ENCODE measurements around the gene ERBB2.
"Not testable (repeated sequence)": the region's sequence is repeated elsewhere in the genome, so short reads cannot be mapped to it uniquely, and the experiment has no call there.

Gene ERBB2

GRCh38 chr17:39763051-39763820, 63.4 kb downstream of the ERBB2 start:
- CTCF ChIA-PET, result no interaction called here

DNA sequence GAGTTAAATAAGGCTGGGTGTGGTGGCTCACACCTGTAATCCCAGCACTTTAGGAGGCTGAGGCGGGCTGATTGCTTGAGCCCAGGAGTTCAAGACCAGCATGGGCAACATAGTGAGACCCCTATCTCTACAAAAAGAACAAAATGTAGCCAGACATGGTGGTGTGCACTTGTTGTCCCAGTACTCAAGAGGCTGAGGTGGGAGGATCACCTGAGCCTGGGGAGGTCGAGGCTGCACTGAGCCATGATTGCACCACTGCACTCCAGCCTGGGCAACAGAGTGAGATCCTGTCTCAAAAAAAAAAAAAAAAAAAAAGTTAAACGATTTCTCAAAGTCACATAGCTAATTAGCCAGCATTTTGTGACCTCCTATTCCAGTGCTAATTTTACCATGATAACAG, 64.3 kb downstream of the ERBB2 start:
- H3K36me3 ChIP-seq (ENCODE audit: control insufficient read depth in 4 of 4, insufficient read depth in 4 of 4, low read length in 3 of 4); POLR2A ChIA-PET; DNase-seq; H3K4me1 ChIP-seq (ENCODE audit: control extremely low read depth in 1 of 4, control insufficient read depth in 4 of 4, insufficient read depth in 4 of 4, low read length in 3 of 4); H3K27ac ChIP-seq (ENCODE audit: insufficient read depth in 1 of 2, low read depth in 1 of 2, low read length in 2 of 2, poor library complexity in 1 of 2, severe bottlenecking in 2 of 2); H3K4me3 ChIP-seq (ENCODE audit: control insufficient read depth in 1 of 7, extremely low read depth in 1 of 7, insufficient read depth in 4 of 7, low read depth in 2 of 7, low read length in 6 of 7); H3K9me3 ChIP-seq (ENCODE audit: control extremely low read depth in 1 of 5, control insufficient read depth in 4 of 5, insufficient read depth in 2 of 5, low read depth in 1 of 5, low read length in 4 of 5); CTCF ChIA-PET: not testable (repeated sequence)
- WGBS (ENCODE audit: insufficient coverage), result no CpG with 5 or more reads among the region's 3 CpGs
- peaks cover 0 to 13% (median 8%) of the 10 kb centered on the region in 5 experiments for H3K27me3 ChIP-seq (replicated peaks in 2 of 5; ENCODE audit: control insufficient read depth in 4 of 5, insufficient read depth in 5 of 5, low read length in 4 of 5)

More at GRCh38 chr17:39763051-39763820, 63.4 kb downstream of the ERBB2 start:
- no peaks in the 10 kb centered on the region for H3K9me3 ChIP-seq (ENCODE audit: control extremely low read depth in 1 of 5, control insufficient read depth in 4 of 5, insufficient read depth in 2 of 5, low read depth in 1 of 5, low read length in 4 of 5)
- H3K36me3 ChIP-seq (ENCODE audit: control insufficient read depth in 4 of 4, insufficient read depth in 4 of 4, low read length in 3 of 4), result no peaks in the 10 kb centered on the region
- POLR2A ChIA-PET, result no interaction called here
- H3K27me3 ChIP-seq (replicated peaks in 2 of 5; ENCODE audit: control insufficient read depth in 4 of 5, insufficient read depth in 5 of 5, low read length in 4 of 5), result peaks cover 0 to 11% (median 8%) of the 10 kb centered on the region in 5 experiments
- no peak overlapping the region for H3K4me3 ChIP-seq (ENCODE audit: control insufficient read depth in 1 of 7, extremely low read depth in 1 of 7, insufficient read depth in 4 of 7, low read depth in 2 of 7, low read length in 6 of 7)
- no peak for DNase-seq
- H3K27ac ChIP-seq (ENCODE audit: insufficient read depth in 1 of 2, low read depth in 1 of 2, low read length in 2 of 2, poor library complexity in 1 of 2, severe bottlenecking in 2 of 2), result no peak overlapping the region
- H3K4me1 ChIP-seq (ENCODE audit: control extremely low read depth in 1 of 4, control insufficient read depth in 4 of 4, insufficient read depth in 4 of 4, low read length in 3 of 4), result peaks cover 0 to 6% (median 4%) of the 10 kb centered on the region in 4 experiments
- no CpG with 5 or more reads among the region's 5 CpGs for WGBS (ENCODE audit: insufficient coverage)

- POLR2A ChIA-PET, result no interaction called here
These were observed 65.3 kb downstream of the ERBB2 start for GRCh38 chr17:39765175-39765574.

GRCh38 chr17:39765766-39766165, 65.9 kb downstream of the ERBB2 start:
- WGBS (ENCODE audit: insufficient coverage), result over 99% methylated on average over 18 of the region's 18 CpGs
- no peaks in the 10 kb centered on the region for H3K4me1 ChIP-seq (ENCODE audit: control extremely low read depth in 1 of 4, control insufficient read depth in 4 of 4, insufficient read depth in 4 of 4, low read length in 3 of 4)
- no peak for DNase-seq
- no peak overlapping the region for H3K4me3 ChIP-seq (ENCODE audit: control insufficient read depth in 1 of 7, extremely low read depth in 1 of 7, insufficient read depth in 4 of 7, low read depth in 2 of 7, low read length in 6 of 7)
- H3K27ac ChIP-seq (ENCODE audit: insufficient read depth in 1 of 2, low read depth in 1 of 2, low read length in 2 of 2, poor library complexity in 1 of 2, severe bottlenecking in 2 of 2), result no peak overlapping the region
- H3K36me3 ChIP-seq (ENCODE audit: control insufficient read depth in 4 of 4, insufficient read depth in 4 of 4, low read length in 3 of 4), result no peaks in the 10 kb centered on the region
- POLR2A ChIA-PET, result no interaction called here
- peaks cover 0 to 12% (median 10%) of the 10 kb centered on the region in 5 experiments for H3K27me3 ChIP-seq (replicated peaks in 2 of 5; ENCODE audit: control insufficient read depth in 4 of 5, insufficient read depth in 5 of 5, low read length in 4 of 5)
- no peaks in the 10 kb centered on the region for H3K9me3 ChIP-seq (ENCODE audit: control extremely low read depth in 1 of 5, control insufficient read depth in 4 of 5, insufficient read depth in 2 of 5, low read depth in 1 of 5, low read length in 4 of 5)
- CTCF ChIA-PET, result no interaction called here

More at GRCh38 chr17:39765175-39765574, 65.3 kb downstream of the ERBB2 start:
- CTCF ChIA-PET, result interaction anchor here (1.2 kb wide), 1 partner anchor 16 kb away, joined by 3 read pairs; no protein-coding TSS in a partner anchor
- no peaks in the 10 kb centered on the region for H3K9me3 ChIP-seq (ENCODE audit: control extremely low read depth in 1 of 5, control insufficient read depth in 4 of 5, insufficient read depth in 2 of 5, low read depth in 1 of 5, low read length in 4 of 5)
- H3K36me3 ChIP-seq (ENCODE audit: control insufficient read depth in 4 of 4, insufficient read depth in 4 of 4, low read length in 3 of 4), result no peaks in the 10 kb centered on the region
- H3K27me3 ChIP-seq (replicated peaks in 2 of 5; ENCODE audit: control insufficient read depth in 4 of 5, insufficient read depth in 5 of 5, low read length in 4 of 5), result peaks cover 0 to 11% (median 9%) of the 10 kb centered on the region in 5 experiments
- H3K4me1 ChIP-seq (ENCODE audit: control extremely low read depth in 1 of 4, control insufficient read depth in 4 of 4, insufficient read depth in 4 of 4, low read length in 3 of 4), result no peaks in the 10 kb centered on the region
- no peak overlapping the region for H3K27ac ChIP-seq (ENCODE audit: insufficient read depth in 1 of 2, low read depth in 1 of 2, low read length in 2 of 2, poor library complexity in 1 of 2, severe bottlenecking in 2 of 2)
- H3K4me3 ChIP-seq (ENCODE audit: control insufficient read depth in 1 of 7, extremely low read depth in 1 of 7, insufficient read depth in 4 of 7, low read depth in 2 of 7, low read length in 6 of 7), result no peak overlapping the region
- WGBS (ENCODE audit: insufficient coverage), result 100% methylated on average over 1 of the region's 3 CpGs
- no peak for DNase-seq

GRCh38 chr17:39767147-39767546, 67.3 kb downstream of the ERBB2 start:
- CTCF ChIA-PET, result interaction anchor here (1.1 kb wide), 1 partner anchor 12 kb away, joined by 3 read pairs; no protein-coding TSS in a partner anchor
- WGBS (ENCODE audit: insufficient coverage), result 83% methylated on average over 1 of the region's 3 CpGs
- Histone ChIP-seq H3K27ac (ENCODE audit: insufficient read depth in 1 of 2, low read depth in 1 of 2, low read length in 2 of 2, poor library complexity in 1 of 2, severe bottlenecking in 2 of 2) (no peak overlapping the region), H3K4me3 (ENCODE audit: control insufficient read depth in 1 of 7, extremely low read depth in 1 of 7, insufficient read depth in 4 of 7, low read depth in 2 of 7, low read length in 6 of 7) (no peak overlapping the region), H3K27me3 (replicated peaks in 2 of 5; ENCODE audit: control insufficient read depth in 4 of 5, insufficient read depth in 5 of 5, low read length in 4 of 5) (peaks cover 0 to 12% (median 8%) of the 10 kb centered on the region in 5 experiments), H3K36me3 (ENCODE audit: control insufficient read depth in 4 of 4, insufficient read depth in 4 of 4, low read length in 3 of 4) (no peaks in the 10 kb centered on the region), H3K4me1 (ENCODE audit: control extremely low read depth in 1 of 4, control insufficient read depth in 4 of 4, insufficient read depth in 4 of 4, low read length in 3 of 4) (no peaks in the 10 kb centered on the region), H3K9me3 (ENCODE audit: control extremely low read depth in 1 of 5, control insufficient read depth in 4 of 5, insufficient read depth in 2 of 5, low read depth in 1 of 5, low read length in 4 of 5) (no peaks in the 10 kb centered on the region)
- POLR2A ChIA-PET, result no interaction called here
- no peak for DNase-seq

- ChIA-PET CTCF (interaction anchor here (1.0 kb wide), 1 partner anchor 11 kb away, joined by 4 read pairs; no protein-coding TSS in a partner anchor), POLR2A (no interaction called here)
- WGBS (ENCODE audit: insufficient coverage), result 99% methylated on average over 5 of the region's 8 CpGs
- H3K9me3 ChIP-seq (ENCODE audit: control extremely low read depth in 1 of 5, control insufficient read depth in 4 of 5, insufficient read depth in 2 of 5, low read depth in 1 of 5, low read length in 4 of 5), result no peaks in the 10 kb centered on the region
- H3K4me1 ChIP-seq (ENCODE audit: control extremely low read depth in 1 of 4, control insufficient read depth in 4 of 4, insufficient read depth in 4 of 4, low read length in 3 of 4), result no peaks in the 10 kb centered on the region
- H3K27me3 ChIP-seq (replicated peaks in 2 of 5; ENCODE audit: control insufficient read depth in 4 of 5, insufficient read depth in 5 of 5, low read length in 4 of 5), result peaks cover 0 to 24% (median 12%) of the 10 kb centered on the region in 5 experiments
- no peak overlapping the region for H3K4me3 ChIP-seq (ENCODE audit: control insufficient read depth in 1 of 7, extremely low read depth in 1 of 7, insufficient read depth in 4 of 7, low read depth in 2 of 7, low read length in 6 of 7)
- H3K36me3 ChIP-seq (ENCODE audit: control insufficient read depth in 4 of 4, insufficient read depth in 4 of 4, low read length in 3 of 4), result no peaks in the 10 kb centered on the region
- no peak for DNase-seq
- H3K27ac ChIP-seq (ENCODE audit: insufficient read depth in 1 of 2, low read depth in 1 of 2, low read length in 2 of 2, poor library complexity in 1 of 2, severe bottlenecking in 2 of 2), result no peak overlapping the region
These were observed 70.2 kb downstream of the ERBB2 start for GRCh38 chr17:39769974-39770587.

GRCh38 chr17:39772415-39772814, 72.6 kb downstream of the ERBB2 start:
- ChIA-PET POLR2A (no interaction called here), CTCF (no interaction called here)
- H3K27me3 ChIP-seq (replicated peaks in 2 of 5; ENCODE audit: control insufficient read depth in 4 of 5, insufficient read depth in 5 of 5, low read length in 4 of 5), result peaks cover 0 to 26% (median 15%) of the 10 kb centered on the region in 5 experiments
- DNase-seq, result no peak
- H3K9me3 ChIP-seq (ENCODE audit: control extremely low read depth in 1 of 5, control insufficient read depth in 4 of 5, insufficient read depth in 2 of 5, low read depth in 1 of 5, low read length in 4 of 5), result no peaks in the 10 kb centered on the region
- no peak overlapping the region for H3K27ac ChIP-seq (ENCODE audit: insufficient read depth in 1 of 2, low read depth in 1 of 2, low read length in 2 of 2, poor library complexity in 1 of 2, severe bottlenecking in 2 of 2)
- H3K4me1 ChIP-seq (ENCODE audit: control extremely low read depth in 1 of 4, control insufficient read depth in 4 of 4, insufficient read depth in 4 of 4, low read length in 3 of 4), result no peaks in the 10 kb centered on the region
- no peaks in the 10 kb centered on the region for H3K36me3 ChIP-seq (ENCODE audit: control insufficient read depth in 4 of 4, insufficient read depth in 4 of 4, low read length in 3 of 4)
- no peak overlapping the region for H3K4me3 ChIP-seq (ENCODE audit: control insufficient read depth in 1 of 7, extremely low read depth in 1 of 7, insufficient read depth in 4 of 7, low read depth in 2 of 7, low read length in 6 of 7)

All from common myeloid progenitor, CD34-positive (primary cell).